Tibial artery (tissue), 4 donors: ENCODE measurements around the gene CARD19.

Experiments
- DNase-seq, 2 donors: peaks; one replicate each; pipeline ENCODE4 v3.0.0-alpha.2; 2019
- H3K27ac ChIP-seq, 2 donors: fragments of 200-600 bp; sonication (generic) in 1 of 2; 1 replicate in 1 of 2; 2 replicates in 1 of 2; pipeline ENCODE4 v1.5.1; 2018 to 2019; ENCODE audit warnings: mild to moderate bottlenecking in 1 of 2
- H3K27me3 ChIP-seq, 2 donors: fragments of 200-600 bp; sonication (generic) in 1 of 2; one replicate each; pipeline versions ENCODE4 v1.5.1 to v1.6.0; 2016 to 2019
- H3K36me3 ChIP-seq, 3 donors: fragments of 200-600 bp; sonication (generic) in 2 of 3; one replicate each; pipeline ENCODE4 v1.5.1; 2016 to 2019; ENCODE audit warnings: mild to moderate bottlenecking in 2 of 3
- H3K4me1 ChIP-seq, 4 donors: fragments of 200-600 bp; sonication (generic) in 2 of 4; 1 replicate in 3 of 4; 2 replicates in 1 of 4; pipeline ENCODE4 v1.5.1; 2016 to 2019
- H3K4me3 ChIP-seq, 2 donors: fragments of 200-600 bp; sonication (generic) in 1 of 2; 1 replicate in 1 of 2; 2 replicates in 1 of 2; pipeline ENCODE4 v1.5.1; 2018 to 2019; ENCODE audit warnings: mild to moderate bottlenecking in 2 of 2
- H3K9me3 ChIP-seq, 3 donors: fragments of 200-600 bp; sonication (generic) in 1 of 3; one replicate each; pipeline ENCODE4 v1.5.1; 2016 to 2019
- CTCF ChIP-seq, 2 experiments: fragments of 200-600 bp in 1 of 2; fragments of 450-650 bp in 1 of 2; IDR thresholded peaks; one replicate each; pipeline ENCODE4 v1.5.1; 2017 to 2019; ENCODE audit warnings: antibody characterized with exemption in 2 of 2, mild to moderate bottlenecking in 1 of 2, moderate library complexity in 1 of 2
- intact Hi-C: fragments of 100-400 bp; cut with DNase I; formaldehyde crosslinking; loops from one replicate; pipeline ENCODE4 v1.15.0; 2023; ENCODE audit warnings: low total_unique reads

CARD19 gene

GRCh38 chr9:93111001-93111370 lies 15.0 kb downstream of the CARD19 start:
- Histone ChIP-seq H3K4me3 (no peak overlapping the region), H3K4me1 (peaks cover 0 to 29% (median 16%) of the 10 kb centered on the region in 4 donors), H3K9me3 (no peaks in the 10 kb centered on the region), H3K27me3 (no peaks in the 10 kb centered on the region), H3K36me3 (peaks cover 47 to 70% (median 67%) of the 10 kb centered on the region in 3 donors), H3K27ac (no peak overlapping the region)
- intact Hi-C loops, result no loop called here
- peak; percentile 18 to 65 for DNase-seq
- TF ChIP-seq CTCF (IDR thresholded peaks at IDR 0.05), result no peak

DNA sequence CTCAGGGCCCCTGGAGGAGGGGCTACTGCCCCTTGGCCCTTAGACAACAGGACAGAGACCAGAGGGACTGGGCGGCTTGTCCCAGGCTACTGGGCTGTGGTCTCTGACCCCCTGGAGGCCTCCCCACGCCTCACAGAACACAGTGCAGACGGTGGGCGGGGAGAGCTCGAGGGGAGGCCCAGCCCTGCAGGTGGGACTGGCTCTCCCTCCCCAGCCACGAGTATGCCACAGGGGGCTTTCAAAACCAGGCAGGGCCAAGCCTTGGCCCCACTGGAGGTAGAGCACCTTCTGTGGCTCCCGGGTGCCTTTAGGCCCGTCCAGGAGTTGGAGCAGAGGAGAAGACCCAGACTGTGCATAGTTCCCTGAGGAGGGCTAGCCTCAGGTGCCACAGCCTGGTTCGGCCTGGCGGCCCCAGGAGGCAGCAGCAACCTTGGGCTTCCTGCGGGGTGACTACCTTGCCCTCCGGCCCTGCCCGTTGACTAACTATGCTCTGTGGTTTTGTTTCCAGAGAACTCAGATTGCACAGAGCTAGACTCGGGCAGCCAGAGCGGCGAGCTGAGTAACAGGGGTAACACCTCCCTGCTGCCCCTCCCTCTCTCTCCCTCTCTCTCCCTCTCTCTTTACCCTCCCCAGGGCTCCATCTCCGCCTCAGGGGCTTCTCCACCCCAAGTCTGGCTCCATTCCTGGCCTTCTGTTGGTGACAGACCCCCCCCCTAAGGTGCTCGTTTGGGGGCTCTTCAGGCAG lies 15.5 kb downstream of the CARD19 start:
- peaks cover 0 to 34% (median 16%) of the 10 kb centered on the region in 4 donors for H3K4me1 ChIP-seq
- no peak overlapping the region for H3K27ac ChIP-seq
- H3K9me3 ChIP-seq, result no peaks in the 10 kb centered on the region
- intact Hi-C loops, result no loop called here
- no peaks in the 10 kb centered on the region for H3K27me3 ChIP-seq
- no peak for TF ChIP-seq CTCF (IDR thresholded peaks at IDR 0.05)
- DNase-seq, result peak; percentile 15 to 60
- peaks cover 47 to 70% (median 67%) of the 10 kb centered on the region in 3 donors for H3K36me3 ChIP-seq
- no peak overlapping the region for H3K4me3 ChIP-seq

GRCh38 chr9:93112116-93112863 lies 16.3 kb downstream of the CARD19 start:
- Histone ChIP-seq H3K27ac (no peak overlapping the region), H3K4me1 (peaks cover 0 to 31% (median 13%) of the 10 kb centered on the region in 4 donors), H3K9me3 (no peaks in the 10 kb centered on the region), H3K27me3 (no peaks in the 10 kb centered on the region), H3K36me3 (peaks cover 47 to 70% (median 67%) of the 10 kb centered on the region in 3 donors), H3K4me3 (no peak overlapping the region)
- no peak for TF ChIP-seq CTCF (IDR thresholded peaks at IDR 0.05)
- DNase-seq, result peak; percentile 18 to 65
- intact Hi-C loops, result no loop called here

DNA sequence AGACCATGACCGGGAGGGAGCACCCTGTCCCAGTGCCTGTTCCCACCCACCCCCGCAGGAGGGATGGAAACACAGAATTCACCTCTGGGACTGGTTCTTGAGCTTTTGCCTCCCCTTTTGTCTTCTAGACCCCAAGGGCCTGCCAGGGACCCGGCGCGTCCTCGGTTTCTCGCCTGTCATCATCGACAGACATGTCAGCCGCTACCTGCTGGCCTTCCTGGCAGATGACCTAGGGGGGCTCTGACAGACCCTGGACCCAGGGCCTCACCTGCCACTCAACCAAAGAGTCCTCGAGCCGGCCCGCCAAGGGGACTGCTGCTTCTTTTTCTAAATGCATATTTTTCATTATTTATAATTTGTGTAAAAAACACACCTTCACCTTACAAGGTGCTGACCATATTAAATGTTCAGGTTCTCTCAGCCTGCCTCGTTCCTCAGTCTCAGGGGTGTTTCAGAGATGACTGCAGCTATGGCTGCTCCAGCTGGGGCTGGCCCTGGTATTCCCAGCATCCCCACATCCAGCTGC lies 16.9 kb downstream of the CARD19 start:
- no peaks in the 10 kb centered on the region for H3K9me3 ChIP-seq
- H3K4me3 ChIP-seq, result no peak overlapping the region
- peak; percentile 16 to 64 for DNase-seq
- H3K36me3 ChIP-seq, result peaks cover 43 to 64% (median 63%) of the 10 kb centered on the region in 3 donors
- no peak overlapping the region for H3K27ac ChIP-seq
- no peaks in the 10 kb centered on the region for H3K27me3 ChIP-seq
- H3K4me1 ChIP-seq, result peaks cover 0 to 28% (median 11%) of the 10 kb centered on the region in 4 donors
- no peak for TF ChIP-seq CTCF (IDR thresholded peaks at IDR 0.05)
- intact Hi-C loops, result no loop called here

GRCh38 chr9:93114169-93114983 lies 18.4 kb downstream of the CARD19 start:
- Histone ChIP-seq H3K27me3 (no peaks in the 10 kb centered on the region), H3K36me3 (peaks cover 35 to 53% (median 53%) of the 10 kb centered on the region in 3 donors), H3K27ac (no peak overlapping the region), H3K9me3 (no peaks in the 10 kb centered on the region), H3K4me3 (no peak overlapping the region), H3K4me1 (peaks cover 0 to 19% (median 10%) of the 10 kb centered on the region in 4 donors)
- peak; percentile 16 to 64 for DNase-seq
- intact Hi-C loops, result no loop called here
- no peak for TF ChIP-seq CTCF (IDR thresholded peaks at IDR 0.05)
